IMR-90 (cell line): ENCODE data around the gene SLC35E2B. TPM values are rescaled to one million over a fixed set of nuclear protein-coding genes. Genes with fewer than 3 reads are reported as not detected.

Experiments used
- ATAC-seq: fragments of 200-7000 bp; cut with Tn5 transposase; 2 replicates; pipeline ENCODE4 v1.9.1; 2020; ENCODE audit warnings: low read depth, mild to moderate bottlenecking, moderate library complexity
- BruUV-seq: library from RNA; stranded (reverse); fragments of 400-500 nt; replicated peaks from 2 replicates; lab custom pipeline; 2021; lab: Mats Ljungman, UMichigan
- CTCF ChIA-PET: fragments of 300-600 bp; formaldehyde crosslinking; extraction: SDS; loops from one replicate; lab custom pipeline; 2021; ENCODE audit warnings: antibody characterized with exemption; lab: Yijun Ruan, JAX
- POLR2A ChIA-PET: fragments of 300-600 bp; sonication (Branson Sonifier 250); formaldehyde crosslinking; loops from one replicate; lab custom pipeline; 2022; ENCODE audit warnings: antibody characterized with exemption; ENCODE audit not compliant: unreplicated experiment; lab: Charles Lee
- DNase-seq: peaks from one replicate; pipeline ENCODE4 v3.0.0; 2013
- H2AFZ ChIP-seq: replicated peaks from 2 replicates; pipeline ENCODE3; 2013; ENCODE audit warnings: low read length, mild to moderate bottlenecking; ENCODE audit not compliant: poor library complexity
- H2AK5ac ChIP-seq: 2 replicates; pipeline ENCODE4 v1.6.1; 2013; ENCODE audit warnings: low read depth, low read length, inconsistent platforms
- H2AK9ac ChIP-seq: replicated peaks from 2 replicates; pipeline ENCODE3; 2013; ENCODE audit warnings: mild to moderate bottlenecking, low read depth, low read length, moderate library complexity; ENCODE audit not compliant: poor library complexity
- H2BK120ac ChIP-seq: 2 replicates; pipeline ENCODE4 v1.6.1; 2013; ENCODE audit warnings: low read depth, low read length, inconsistent platforms
- H2BK15ac ChIP-seq: 3 replicates; pipeline ENCODE4 v1.6.1; 2013; ENCODE audit warnings: low read depth, low read length, inconsistent platforms
- H2BK20ac ChIP-seq: 2 replicates; pipeline ENCODE4 v1.6.1; 2013; ENCODE audit warnings: low read depth, mild to moderate bottlenecking, inconsistent platforms, low read length, moderate library complexity
- H2BK5ac ChIP-seq: 2 replicates; pipeline ENCODE4 v1.6.1; 2013; ENCODE audit warnings: mild to moderate bottlenecking, low read depth, low read length, inconsistent platforms; ENCODE audit not compliant: poor library complexity, severe bottlenecking
- H3K14ac ChIP-seq: replicated peaks from 2 replicates; pipeline ENCODE4 v1.6.1; 2013; ENCODE audit warnings: low read depth, low read length, inconsistent platforms
- H3K18ac ChIP-seq: 2 replicates; pipeline ENCODE4 v1.6.1; 2013; ENCODE audit warnings: low read depth, low read length, control low read depth
- H3K23ac ChIP-seq: 2 replicates; pipeline ENCODE4 v1.6.1; 2013; ENCODE audit warnings: low read depth, low read length, inconsistent platforms
- H3K27ac ChIP-seq: 2 replicates; pipeline ENCODE4 v1.5.1; 2013; ENCODE audit warnings: mild to moderate bottlenecking, control low read depth, low read length; ENCODE audit not compliant: insufficient read depth
- H3K27me3 ChIP-seq: 2 replicates; pipeline ENCODE4 v1.6.1; 2013; ENCODE audit warnings: low read length; ENCODE audit not compliant: control insufficient read depth, insufficient read depth
- H3K36me3 ChIP-seq: 2 replicates; pipeline ENCODE4 v1.6.1; 2013; ENCODE audit warnings: low read length, mixed read lengths; ENCODE audit not compliant: control insufficient read depth, insufficient read depth
- H3K4ac ChIP-seq: 2 replicates; pipeline ENCODE4 v1.6.1; 2013; ENCODE audit warnings: low read depth, low read length, inconsistent platforms
- H3K4me1 ChIP-seq: 2 replicates; pipeline ENCODE4 v1.6.1; 2013; ENCODE audit warnings: low read length, mixed read lengths; ENCODE audit not compliant: control insufficient read depth, insufficient read depth
- H3K4me2 ChIP-seq: 2 replicates; pipeline ENCODE4 v1.6.1; 2013; ENCODE audit warnings: low read depth, mild to moderate bottlenecking, control low read depth, low read length, moderate library complexity
- H3K4me3 ChIP-seq: 2 replicates; pipeline ENCODE4 v1.5.1; 2013; ENCODE audit warnings: low read depth, mild to moderate bottlenecking, control low read depth, low read length, moderate library complexity; ENCODE audit not compliant: insufficient read depth
- H3K56ac ChIP-seq: 2 replicates; pipeline ENCODE4 v1.6.1; 2013; ENCODE audit warnings: low read length, inconsistent platforms; ENCODE audit not compliant: insufficient read depth; ENCODE audit errors: extremely low read depth
- H3K79me1 ChIP-seq, 2 experiments: 2 replicates each; pipeline ENCODE4 v1.6.1; 2013; ENCODE audit warnings: low read length in 2 of 2, inconsistent platforms in 1 of 2, low read depth in 1 of 2
- H3K9ac ChIP-seq: 2 replicates; pipeline ENCODE4 v1.6.1; 2013; ENCODE audit warnings: low read depth, low read length, control low read depth
- H3K9me1 ChIP-seq: 2 replicates; pipeline ENCODE4 v1.6.1; 2013; ENCODE audit warnings: low read length, inconsistent platforms; ENCODE audit not compliant: insufficient read depth
- H3K9me3 ChIP-seq: 2 replicates; pipeline ENCODE4 v1.6.1; 2013; ENCODE audit warnings: low read length; ENCODE audit not compliant: control insufficient read depth, insufficient read depth
- H4K20me1 ChIP-seq: 2 replicates; pipeline ENCODE4 v1.6.1; 2013; ENCODE audit warnings: low read length, inconsistent platforms; ENCODE audit not compliant: insufficient read depth
- H4K5ac ChIP-seq: 2 replicates; pipeline ENCODE4 v1.6.1; 2013; ENCODE audit warnings: mild to moderate bottlenecking, low read depth, low read length, control low read depth
- H4K8ac ChIP-seq, 2 experiments: 2 replicates each; pipeline ENCODE4 v1.6.1; 2013; ENCODE audit warnings: low read depth in 2 of 2, low read length in 2 of 2, control low read depth in 1 of 2, inconsistent platforms in 1 of 2
- H4K91ac ChIP-seq: 2 replicates; pipeline ENCODE4 v1.6.1; 2013; ENCODE audit warnings: low read depth, low read length, inconsistent platforms; ENCODE audit not compliant: insufficient read depth
- BHLHE40 ChIP-seq: fragments of 150-350 bp; IDR thresholded peaks from 2 replicates; pipeline ENCODE4 v1.6.1; 2016; ENCODE audit warnings: mild to moderate bottlenecking, low read depth, low read length
- CEBPB ChIP-seq: IDR thresholded peaks from 2 replicates; pipeline ENCODE4 v1.6.1; 2012; ENCODE audit warnings: low read depth, low read length, improper control_type of control experiment
- CHD1 ChIP-seq: IDR thresholded peaks from 2 replicates; pipeline ENCODE4 v1.6.1; 2012; ENCODE audit warnings: low read depth, low read length, improper control_type of control experiment
- CTCF ChIP-seq: conservative IDR thresholded peaks from 2 replicates; pipeline ENCODE4 v1.5.1; 2012; ENCODE audit warnings: mild to moderate bottlenecking, low read depth, low read length, improper control_type of control experiment
- ELK1 ChIP-seq: fragments of 150-350 bp; IDR thresholded peaks from 2 replicates; pipeline ENCODE4 v1.6.1; 2016; ENCODE audit warnings: low read depth, mild to moderate bottlenecking, low read length, moderate library complexity, borderline replicate concordance
- FOS ChIP-seq: fragments of 150-350 bp; IDR thresholded peaks from 2 replicates; pipeline ENCODE4 v1.6.1; 2016; ENCODE audit warnings: low read depth, low read length
- MAFK ChIP-seq: IDR thresholded peaks from 2 replicates; pipeline ENCODE4 v1.6.1; 2012; ENCODE audit warnings: low read depth, low read length, improper control_type of control experiment
- MAZ ChIP-seq: IDR thresholded peaks from 2 replicates; pipeline ENCODE4 v1.6.1; 2012; ENCODE audit warnings: low read depth, mild to moderate bottlenecking, low read length, improper control_type of control experiment, moderate library complexity, borderline replicate concordance
- NFE2L2 ChIP-seq: fragments of 150-350 bp; IDR thresholded peaks from 2 replicates; pipeline ENCODE4 v1.6.1; 2016; ENCODE audit warnings: low read depth, mild to moderate bottlenecking, low read length
- POLR2A ChIP-seq: IDR thresholded peaks from 2 replicates; pipeline ENCODE4 v1.6.1; 2012; ENCODE audit warnings: mild to moderate bottlenecking, low read depth, low read length
- RAD21 ChIP-seq: IDR thresholded peaks from 2 replicates; pipeline ENCODE4 v1.6.1; 2012; ENCODE audit warnings: low read length, improper control_type of control experiment
- RCOR1 ChIP-seq: IDR thresholded peaks from 2 replicates; pipeline ENCODE4 v1.6.1; 2012; ENCODE audit warnings: mild to moderate bottlenecking, low read length, improper control_type of control experiment; ENCODE audit not compliant: insufficient replicate concordance
- RFX5 ChIP-seq: IDR thresholded peaks from 2 replicates; pipeline ENCODE4 v1.8.0; 2012; ENCODE audit warnings: low read depth, mild to moderate bottlenecking, low read length, moderate library complexity
- SMC3 ChIP-seq: fragments of 150-350 bp; IDR thresholded peaks from 2 replicates; pipeline ENCODE4 v1.6.1; 2016; ENCODE audit warnings: low read depth, mild to moderate bottlenecking, antibody characterized with exemption, low read length, moderate library complexity
- WGBS, 2 experiments: methylation state at CpG; one replicate each; pipeline versions ENCODE4 v1.1.5 to v1.1.7; 2013; ENCODE audit warnings: missing lambda C conversion rate in 2 of 2; ENCODE audit not compliant: insufficient read length in 1 of 2; ENCODE audit errors: extremely low coverage in 2 of 2; 5-methylcytosine and 5-hydroxymethylcytosine counted together
- dilution Hi-C: fragments of 300-500 bp; cut with HindIII; formaldehyde crosslinking; loops from one replicate; pipeline ENCODE4 v1.14.3; 2018; ENCODE audit warnings: low sequenced_read_pairs; ENCODE audit not compliant: unreplicated experiment
- in situ Hi-C: fragments of 300-500 bp; cut with MboI; formaldehyde crosslinking; loops from 3 replicates; pipeline ENCODE4 v1.14.3; 2019; ENCODE audit warnings: low sequenced_read_pairs, inconsistent platforms, mixed read lengths
- intact Hi-C: fragments of 100-400 bp; cut with micrococcal nuclease; formaldehyde crosslinking; loops from 2 replicates; pipeline ENCODE4 v1.10.0; 2022
- polyA plus RNA-seq, 3 experiments: library from polyadenylated mRNA; depleted of rRNA; stranded (reverse); fragments of >200 nt; gene quantifications; 2 replicates each; pipeline ENCODE4 v1.2.3, GENCODE V29; 2012; ENCODE audit warnings: low replicate concordance in 1 of 3
- total RNA-seq: library from RNA; depleted of rRNA; stranded (reverse); fragments of >200 nt; gene quantifications from 2 replicates; pipeline ENCODE4 v1.2.3, GENCODE V29; 2012
- TF ChIP-seq, protein P1 (sequence below): fragments of 150-350 bp; IDR thresholded peaks from 2 replicates; pipeline ENCODE4 v1.6.1; 2017; ENCODE audit warnings: mild to moderate bottlenecking, antibody characterized with exemption, low read length, low read depth

Gene SLC35E2B
- total and polyA plus RNA-seq, 2 of the 4 experiments (the other 2 are of a cell fraction), result 14.9 to 30.2 TPM

DNA sequence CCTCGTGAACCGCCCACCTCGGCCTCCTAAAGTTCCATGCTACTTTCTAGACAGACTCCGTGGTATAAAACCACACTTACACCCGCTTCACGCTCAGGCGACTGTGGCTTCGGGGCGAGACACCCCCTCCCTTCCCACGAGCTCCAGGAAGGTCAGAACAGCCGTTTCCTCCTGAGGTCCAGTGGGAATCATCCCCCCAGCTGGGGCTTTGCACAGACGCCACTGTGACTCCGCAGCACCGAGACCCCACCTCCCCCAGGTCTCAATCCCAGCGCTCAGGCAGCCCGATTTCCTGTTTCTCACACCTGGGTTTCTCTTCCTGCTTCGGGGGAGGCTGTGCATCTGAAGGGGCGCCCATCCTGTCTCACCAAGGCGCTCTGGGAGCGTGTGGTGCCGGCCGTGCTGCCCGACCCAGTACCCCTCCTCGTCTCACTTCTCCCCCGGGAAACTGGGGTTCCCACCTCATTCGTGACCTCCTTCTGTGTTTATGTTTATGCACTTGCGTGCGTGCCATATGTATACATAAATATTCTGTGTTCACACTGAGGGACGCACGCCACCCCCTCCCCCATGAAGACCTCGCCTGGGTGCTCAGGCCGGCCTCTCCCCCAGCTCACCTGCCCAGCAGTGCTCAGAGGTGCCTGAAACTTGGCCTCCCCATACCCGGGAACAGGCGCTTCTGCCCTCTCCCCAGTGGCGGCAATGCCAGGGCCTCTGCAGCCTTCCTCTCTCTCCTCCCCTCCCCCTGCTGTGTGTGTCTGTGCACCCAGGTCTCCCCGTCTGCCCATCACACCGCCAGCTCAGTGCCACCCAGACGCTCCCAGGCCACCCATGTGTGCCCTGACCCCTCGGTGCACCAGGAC lies 14.6 kb downstream of the SLC35E2B start:
- no peak overlapping the region for H3K14ac ChIP-seq
- no peak overlapping the region for H2BK120ac ChIP-seq
- no peaks in the 10 kb centered on the region for H3K9me3 ChIP-seq
- intact Hi-C loops (no loop called here), in situ Hi-C loops (no loop called here), dilution Hi-C loops (no loop called here)
- 93% methylated on average over 24 of the region's 39 CpGs; no CpG with 5 or more reads in 1 of the 2 experiments for WGBS, 2 experiments
- H3K9me1 ChIP-seq, result peaks cover 5% of the 10 kb centered on the region; the same call in 1 of the 2 replicates
- H3K4ac ChIP-seq, result no peak overlapping the region
- H4K91ac ChIP-seq, result no peak overlapping the region
- H2AK5ac ChIP-seq, result no peak overlapping the region
- H3K18ac ChIP-seq, result no peak overlapping the region
- no peak overlapping the region for H4K5ac ChIP-seq
- no peak overlapping the region for H3K56ac ChIP-seq
- H2AFZ ChIP-seq, result peak overlapping the region; percentile 37
- H2BK20ac ChIP-seq, result no peak overlapping the region
- ATAC-seq (no peak), DNase-seq (no peak)
- peaks cover 26% of the 10 kb centered on the region for H4K20me1 ChIP-seq
- POLR2A ChIA-PET, result no interaction called here
- peaks cover 2% of the 10 kb centered on the region; the same call in 1 of the 2 replicates for H3K4me1 ChIP-seq
- CTCF ChIA-PET, result interaction anchor here (0.7 kb wide), 1 partner anchor 9 kb away, joined by 3 read pairs; no protein-coding TSS in a partner anchor
- no peak overlapping the region for H3K23ac ChIP-seq
- H3K27ac ChIP-seq, result no peak overlapping the region
- no peak overlapping the region for H3K9ac ChIP-seq
- H2BK15ac ChIP-seq, result no peak overlapping the region
- H2AK9ac ChIP-seq, result no peak overlapping the region
- H3K4me2 ChIP-seq, result no peak overlapping the region
- peaks cover 18% of the 10 kb centered on the region for H3K36me3 ChIP-seq
- no TSS peak for BruUV-seq
- no peak overlapping the region for H2BK5ac ChIP-seq
- no peak overlapping the region for H4K8ac ChIP-seq
- H3K4me3 ChIP-seq, result no peak overlapping the region
- H3K27me3 ChIP-seq, result no peaks in the 10 kb centered on the region
- H3K79me1 ChIP-seq, result peaks cover 6 to 41% of the 10 kb centered on the region in 2 experiments
- TF ChIP-seq BHLHE40 (no peak), SMC3 (no peak), MAZ (no peak), RCOR1 (no peak), RFX5 (no peak), RAD21 (no peak), CEBPB (no peak), NFE2L2 (no peak), POLR2A (no peak), FOS (no peak), ELK1 (no peak), CHD1 (no peak), MAFK (no peak), CTCF (no peak)
- TF ChIP-seq, protein P1, sequence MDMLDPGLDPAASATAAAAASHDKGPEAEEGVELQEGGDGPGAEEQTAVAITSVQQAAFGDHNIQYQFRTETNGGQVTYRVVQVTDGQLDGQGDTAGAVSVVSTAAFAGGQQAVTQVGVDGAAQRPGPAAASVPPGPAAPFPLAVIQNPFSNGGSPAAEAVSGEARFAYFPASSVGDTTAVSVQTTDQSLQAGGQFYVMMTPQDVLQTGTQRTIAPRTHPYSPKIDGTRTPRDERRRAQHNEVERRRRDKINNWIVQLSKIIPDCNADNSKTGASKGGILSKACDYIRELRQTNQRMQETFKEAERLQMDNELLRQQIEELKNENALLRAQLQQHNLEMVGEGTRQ, result no peak
